ENCODE measurements around the gene VPS39. TPM values are rescaled to one million over a fixed set of nuclear protein-coding genes. Genes with fewer than 3 reads are reported as not detected.
A peak's percentile ranks its signal among the peaks of the same experiment; 100 is the strongest.

VPS39 gene
- total RNA-seq, 4 donors from 2014 or later: 59.1 to 101 (median 73.1) TPM

GRCh38 chr15:42155546-42156242 is 52.4 kb downstream of the VPS39 start:
- no peak for DNase-seq
- H3K27me3 ChIP-seq: no peaks in the 10 kb centered on the region
- no peak for TF ChIP-seq POLR2A (IDR thresholded peaks at IDR 0.05)
- no peak for TF ChIP-seq CTCF (IDR thresholded peaks at IDR 0.05)
- no peak overlapping the region for H3K4me3 ChIP-seq
- H3K36me3 ChIP-seq: no peaks in the 10 kb centered on the region
- H3K4me1 ChIP-seq: no peaks in the 10 kb centered on the region
- no peak overlapping the region for H3K27ac ChIP-seq
- H3K9me3 ChIP-seq: no peaks in the 10 kb centered on the region
- intact Hi-C loops (cut with DNase I; ENCODE audit: low total_unique reads): no loop called here

- intact Hi-C loops (cut with DNase I; ENCODE audit: low total_unique reads): no loop called here
- Histone ChIP-seq H3K4me1 (no peaks in the 10 kb centered on the region), H3K27me3 (no peaks in the 10 kb centered on the region), H3K36me3 (no peaks in the 10 kb centered on the region), H3K4me3 (no peak overlapping the region), H3K27ac (no peak overlapping the region), H3K9me3 (no peaks in the 10 kb centered on the region)
- no peak for DNase-seq
- no peak for TF ChIP-seq POLR2A (IDR thresholded peaks at IDR 0.05)
These were observed 53.1 kb downstream of the VPS39 start for GRCh38 chr15:42154956-42155355.

DNA sequence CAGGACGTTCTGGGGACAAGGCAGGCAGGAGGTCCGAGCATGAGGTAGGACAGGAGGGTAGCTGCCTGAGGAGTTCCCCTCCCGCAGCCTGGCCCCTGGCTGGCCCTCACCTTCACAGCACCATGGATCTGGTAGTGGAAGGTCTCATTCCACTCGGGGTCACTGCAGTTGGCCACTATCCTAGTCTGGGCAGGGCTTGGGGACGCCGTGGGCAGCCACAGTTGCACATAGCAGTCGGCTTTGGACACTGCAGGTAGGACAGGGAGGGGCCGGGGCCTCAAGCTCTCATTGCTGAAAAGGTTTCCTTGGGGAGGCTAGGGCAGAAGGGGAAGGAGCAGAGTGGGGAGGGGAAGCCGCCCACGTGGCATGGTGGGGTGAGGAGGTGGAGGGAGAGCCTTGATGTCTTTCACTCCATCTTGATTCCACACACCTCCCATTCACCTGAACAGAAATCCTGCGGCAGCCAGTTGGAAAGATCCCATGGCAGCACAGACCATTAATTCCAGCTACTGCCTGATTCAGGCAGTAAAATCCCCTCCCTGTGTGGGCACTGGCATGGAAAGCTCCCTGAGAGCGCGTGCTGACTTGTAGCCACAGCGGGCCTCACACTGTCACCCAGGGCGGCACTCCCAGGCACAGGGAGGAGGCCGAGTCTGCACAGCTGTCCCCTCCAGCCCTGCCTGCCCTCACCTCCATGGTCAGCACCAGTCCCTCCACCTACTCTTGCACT is 53.7 kb downstream of the VPS39 start:
- no peaks in the 10 kb centered on the region for H3K27me3 ChIP-seq
- no peaks in the 10 kb centered on the region for H3K36me3 ChIP-seq
- no peaks in the 10 kb centered on the region for H3K9me3 ChIP-seq
- no peak overlapping the region for H3K27ac ChIP-seq
- intact Hi-C loops (cut with DNase I; ENCODE audit: low total_unique reads): no loop called here
- no peak for DNase-seq
- no peak for TF ChIP-seq POLR2A (IDR thresholded peaks at IDR 0.05)
- TF ChIP-seq CTCF (IDR thresholded peaks at IDR 0.05): no peak
- H3K4me1 ChIP-seq: no peaks in the 10 kb centered on the region
- H3K4me3 ChIP-seq: no peak overlapping the region

GRCh38 chr15:42153874-42154211 is 54.3 kb downstream of the VPS39 start:
- Histone ChIP-seq H3K27me3 (no peaks in the 10 kb centered on the region), H3K4me3 (no peak overlapping the region), H3K9me3 (no peaks in the 10 kb centered on the region), H3K36me3 (no peaks in the 10 kb centered on the region), H3K27ac (no peak overlapping the region), H3K4me1 (no peaks in the 10 kb centered on the region)
- intact Hi-C loops (cut with DNase I; ENCODE audit: low total_unique reads): no loop called here
- TF ChIP-seq POLR2A (IDR thresholded peaks at IDR 0.05): no peak
- no peak for TF ChIP-seq CTCF (IDR thresholded peaks at IDR 0.05)
- peak in 1 of 2 donors; percentile 11 for DNase-seq

DNA sequence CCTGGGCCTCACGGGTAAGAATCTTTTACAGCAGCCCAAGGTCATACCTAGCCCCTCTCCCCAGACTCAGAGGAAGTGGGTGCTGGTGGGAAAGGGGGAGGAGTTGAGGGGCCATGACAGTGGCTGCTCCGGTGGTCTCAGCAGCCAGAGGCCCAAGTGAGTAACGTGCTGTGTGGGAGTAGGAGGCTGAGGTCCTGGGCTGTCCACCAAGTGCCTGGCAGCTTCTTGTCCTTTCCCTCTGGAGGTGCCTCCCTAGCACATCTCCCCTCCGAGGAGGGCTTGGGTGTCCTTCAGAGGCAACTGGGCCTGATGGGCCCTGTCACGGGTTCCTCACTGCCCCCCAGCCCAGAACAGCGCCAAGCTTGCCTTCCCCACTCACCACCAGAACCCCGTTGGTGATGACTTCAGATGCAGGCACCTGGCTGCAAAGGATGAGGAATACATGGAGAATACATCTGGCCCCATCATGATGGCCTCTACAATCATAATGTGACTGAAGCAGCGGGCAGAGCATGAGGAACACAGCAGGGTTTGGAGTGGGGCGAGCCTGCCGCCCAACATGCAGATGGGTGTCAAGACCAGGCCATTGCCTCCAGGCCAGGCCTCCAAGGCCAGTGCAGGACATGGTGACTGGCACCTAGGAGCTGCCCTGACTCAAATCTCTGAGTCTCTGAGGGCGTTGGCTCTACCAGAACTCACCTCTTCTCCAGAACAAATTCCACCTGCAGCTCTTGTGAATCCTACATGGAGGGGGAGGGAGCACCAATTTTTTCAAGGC is 55.0 kb downstream of the VPS39 start:
- Histone ChIP-seq H3K4me3 (no peak overlapping the region), H3K27ac (no peak overlapping the region), H3K27me3 (no peaks in the 10 kb centered on the region), H3K9me3 (no peaks in the 10 kb centered on the region), H3K36me3 (no peaks in the 10 kb centered on the region), H3K4me1 (no peaks in the 10 kb centered on the region)
- no peak for TF ChIP-seq POLR2A (IDR thresholded peaks at IDR 0.05)
- no peak for TF ChIP-seq CTCF (IDR thresholded peaks at IDR 0.05)
- intact Hi-C loops (cut with DNase I; ENCODE audit: low total_unique reads): no loop called here
- DNase-seq: no peak

Measured in uterus (tissue), 4 donors.